H9 (cell line): ENCODE results near the gene H2BK1. TPM values are rescaled to one million over a fixed set of nuclear protein-coding genes. Genes with fewer than 3 reads are reported as not detected.

ENCODE experiments used
- DNase-seq: peaks from one replicate; pipeline ENCODE4 v3.0.0-alpha.2; 2017
- H2AFZ ChIP-seq: one replicate; pipeline ENCODE4 v1.6.1; 2013; ENCODE audit warnings: mild to moderate bottlenecking, low read length, control low read depth, moderate library complexity
- H2AK5ac ChIP-seq: 2 replicates; pipeline ENCODE4 v1.6.1; 2013; ENCODE audit warnings: low read length, control low read depth, mixed read lengths; ENCODE audit not compliant: insufficient read length
- H2BK120ac ChIP-seq: one replicate; pipeline ENCODE4 v1.6.1; 2013; ENCODE audit warnings: low read depth, mild to moderate bottlenecking, low read length, control low read depth, inconsistent platforms; ENCODE audit not compliant: poor library complexity, severe bottlenecking
- H2BK12ac ChIP-seq: 2 replicates; pipeline ENCODE4 v1.6.1; 2013; ENCODE audit warnings: low read length, control low read depth, mixed read lengths, low read depth; ENCODE audit not compliant: insufficient read length
- H2BK15ac ChIP-seq: 2 replicates; pipeline ENCODE4 v1.6.1; 2013; ENCODE audit warnings: low read depth, low read length, control low read depth
- H2BK20ac ChIP-seq: one replicate; pipeline ENCODE4 v1.6.1; 2013; ENCODE audit warnings: low read depth, mild to moderate bottlenecking, low read length, control low read depth, inconsistent platforms; ENCODE audit not compliant: poor library complexity, severe bottlenecking
- H2BK5ac ChIP-seq: 2 replicates; pipeline ENCODE4 v1.6.1; 2013; ENCODE audit warnings: low read length, control low read depth, mixed read lengths; ENCODE audit not compliant: insufficient read length
- H3K14ac ChIP-seq: 2 replicates; pipeline ENCODE4 v1.6.1; 2013; ENCODE audit warnings: low read length, control low read depth; ENCODE audit not compliant: insufficient read depth
- H3K18ac ChIP-seq: 2 replicates; pipeline ENCODE4 v1.6.1; 2013; ENCODE audit warnings: low read depth, mild to moderate bottlenecking, mixed read lengths, low read length, control low read depth; ENCODE audit not compliant: insufficient read length
- H3K23ac ChIP-seq: 2 replicates; pipeline ENCODE4 v1.6.1; 2013; ENCODE audit warnings: low read length, control low read depth, mixed read lengths, low read depth; ENCODE audit not compliant: insufficient read length
- H3K23me2 ChIP-seq: 2 replicates; pipeline ENCODE4 v1.6.1; 2013; ENCODE audit warnings: low read depth, mild to moderate bottlenecking, mixed read lengths, low read length, control low read depth; ENCODE audit not compliant: insufficient read length, poor library complexity, severe bottlenecking
- H3K27ac ChIP-seq: 2 replicates; pipeline ENCODE4 v1.5.1; 2013; ENCODE audit warnings: low read length, control low read depth, mixed read lengths, low read depth; ENCODE audit not compliant: insufficient read length
- H3K27me3 ChIP-seq: 2 replicates; pipeline ENCODE4 v1.6.1; 2013; ENCODE audit warnings: low read length, control low read depth, inconsistent platforms; ENCODE audit not compliant: insufficient read depth
- H3K4ac ChIP-seq: 2 replicates; pipeline ENCODE4 v1.6.1; 2013; ENCODE audit warnings: low read depth, mild to moderate bottlenecking, control low read depth, inconsistent platforms, low read length, moderate library complexity
- H3K4me1 ChIP-seq: 2 replicates; pipeline ENCODE4 v1.6.1; 2013; ENCODE audit warnings: low read length, control low read depth, inconsistent platforms; ENCODE audit not compliant: insufficient read depth
- H3K4me2 ChIP-seq: 2 replicates; pipeline ENCODE4 v1.6.1; 2013; ENCODE audit warnings: low read length, control low read depth, mixed read lengths; ENCODE audit not compliant: insufficient read length, insufficient read depth
- H3K56ac ChIP-seq: 2 replicates; pipeline ENCODE4 v1.6.1; 2013; ENCODE audit warnings: low read depth, mild to moderate bottlenecking, mixed read lengths, low read length, control low read depth; ENCODE audit not compliant: insufficient read length
- H3K79me1 ChIP-seq: 2 replicates; pipeline ENCODE4 v1.6.1; 2013; ENCODE audit warnings: low read depth, mild to moderate bottlenecking, moderate library complexity, low read length, control low read depth, inconsistent platforms; ENCODE audit not compliant: insufficient read depth, poor library complexity, severe bottlenecking
- H3K79me2 ChIP-seq: 2 replicates; pipeline ENCODE4 v1.6.1; 2013; ENCODE audit warnings: low read length, control low read depth, inconsistent platforms; ENCODE audit not compliant: insufficient read depth
- H3K9ac ChIP-seq: 2 replicates; pipeline ENCODE4 v1.6.1; 2013; ENCODE audit warnings: low read length, control low read depth, mixed read lengths; ENCODE audit not compliant: insufficient read length; ENCODE audit errors: extremely low read depth
- H3K9me3 ChIP-seq: one replicate; pipeline ENCODE4 v1.6.1; 2013; ENCODE audit warnings: low read depth, low read length, inconsistent platforms; ENCODE audit not compliant: control insufficient read depth
- H3T11ph ChIP-seq: one replicate; pipeline ENCODE4 v1.6.1; 2013; ENCODE audit warnings: mild to moderate bottlenecking, low read length, control low read depth, inconsistent platforms
- H4K20me1 ChIP-seq: one replicate; pipeline ENCODE4 v1.6.1; 2013; ENCODE audit not compliant: control insufficient read depth, insufficient read length, insufficient read depth
- H4K5ac ChIP-seq: 2 replicates; pipeline ENCODE4 v1.6.1; 2013; ENCODE audit warnings: low read depth, mild to moderate bottlenecking, mixed read lengths, low read length, control low read depth; ENCODE audit not compliant: insufficient read length
- H4K8ac ChIP-seq: replicated peaks from 2 replicates; pipeline ENCODE4 v1.6.1; 2013; ENCODE audit warnings: low read length, control low read depth, mixed read lengths, low read depth; ENCODE audit not compliant: insufficient read length
- H4K91ac ChIP-seq: 2 replicates; pipeline ENCODE4 v1.6.1; 2013; ENCODE audit warnings: low read depth, mild to moderate bottlenecking, moderate library complexity, mixed read lengths, low read length, control low read depth; ENCODE audit not compliant: insufficient read length
- H3K27ac Mint-ChIP-seq, 3 experiments: 2 replicates in 2 of 3; 3 replicates in 1 of 3; pipeline ENCODE4 v1.8.0; 2020 to 2021; ENCODE audit warnings: mixed read lengths in 3 of 3, mild to moderate bottlenecking in 1 of 3, moderate library complexity in 1 of 3
- H3K27me3 Mint-ChIP-seq: 2 replicates; pipeline ENCODE4 v1.8.0; 2021; ENCODE audit warnings: low read depth, mild to moderate bottlenecking, moderate library complexity, mixed read lengths
- H3K36me3 Mint-ChIP-seq, 3 experiments: 2 replicates in 2 of 3; 3 replicates in 1 of 3; pipeline ENCODE4 v1.8.0; 2020 to 2021; ENCODE audit warnings: low read depth in 3 of 3, mixed read lengths in 3 of 3; ENCODE audit not compliant: insufficient read depth in 1 of 3
- H3K4me1 Mint-ChIP-seq, 2 experiments: 2 replicates each; pipeline ENCODE4 v1.8.0; 2020; ENCODE audit warnings: mixed read lengths in 2 of 2
- H3K4me3 Mint-ChIP-seq, 2 experiments: 2 replicates in 1 of 2; 3 replicates in 1 of 2; pipeline ENCODE4 v1.8.0; 2020 to 2021; ENCODE audit warnings: mild to moderate bottlenecking in 2 of 2, mixed read lengths in 2 of 2, moderate library complexity in 1 of 2
- H3K9me3 Mint-ChIP-seq, 2 experiments: 2 replicates in 1 of 2; 3 replicates in 1 of 2; pipeline ENCODE4 v1.8.0; 2020; ENCODE audit warnings: mild to moderate bottlenecking in 2 of 2, mixed read lengths in 2 of 2, moderate library complexity in 1 of 2
- CTCF ChIP-seq: fragments of 200-600 bp; sonication (generic); conservative IDR thresholded peaks from 3 replicates; pipeline ENCODE4 v1.8.0; 2021; ENCODE audit warnings: antibody characterized with exemption, mild to moderate bottlenecking
- WGBS: extraction: QIAGEN DNeasy Blood & Tissue Kit; methylation state at CpG from one replicate; pipeline ENCODE4 v1.1.7; 2013; ENCODE audit warnings: missing lambda C conversion rate, low lambda C conversion rate, mixed read lengths; ENCODE audit not compliant: insufficient read length; ENCODE audit errors: extremely low coverage; 5-methylcytosine and 5-hydroxymethylcytosine counted together
- total RNA-seq: library from RNA; stranded (reverse); gene quantifications from 2 replicates; pipeline ENCODE4 v1.2.1, GENCODE V29; 2021

Gene H2BK1
- total RNA-seq, 1 experiment from 2014 or later: not detected

DNA sequence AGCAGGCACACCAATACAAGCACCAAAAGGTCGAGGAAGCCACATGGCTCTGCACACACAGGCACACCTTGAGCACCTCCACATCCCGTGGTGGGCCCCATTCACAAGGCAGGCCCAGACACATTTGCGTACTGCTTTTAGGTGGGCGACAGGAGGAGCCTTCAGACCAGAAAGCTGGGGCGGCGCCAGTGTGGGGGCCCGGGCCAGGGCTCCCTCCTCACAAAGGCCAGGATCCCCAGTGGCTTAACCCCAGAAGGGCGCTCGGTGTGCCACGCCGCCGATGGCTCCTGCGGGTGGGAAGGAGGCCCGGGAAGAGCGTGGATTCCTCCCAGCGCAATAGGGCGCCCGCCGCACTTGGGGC is 41.0 kb upstream of the H2BK1 start:
- H2BK5ac ChIP-seq: no peak overlapping the region
- no CpG with 5 or more reads among the region's 19 CpGs for WGBS
- no peak overlapping the region for H2AFZ ChIP-seq
- H3K23ac ChIP-seq: no peak overlapping the region
- Mint-ChIP-seq H3K36me3 (no peaks in the 10 kb centered on the region; a peak in 1 of 7 replicates), H3K4me1 (peaks cover 44 to 57% of the 10 kb centered on the region in 2 experiments), H3K27ac (no peak overlapping the region), H3K9me3 (no peaks in the 10 kb centered on the region; a peak in 1 of 5 replicates), H3K4me3 (peak overlapping the region; percentile 58 to 75), H3K27me3 (peaks cover 86% of the 10 kb centered on the region)
- H4K20me1 ChIP-seq: no peaks in the 10 kb centered on the region
- no peak overlapping the region for H2AK5ac ChIP-seq
- peak overlapping the region; percentile 71 for H3K4me2 ChIP-seq
- no peaks in the 10 kb centered on the region for H3K9me3 ChIP-seq
- no peak overlapping the region for H3K9ac ChIP-seq
- no peak overlapping the region for H2BK20ac ChIP-seq
- no peak overlapping the region for H3K4ac ChIP-seq
- no peak overlapping the region for H2BK120ac ChIP-seq
- no peak overlapping the region for H3K27ac ChIP-seq
- DNase-seq: no peak
- no peaks in the 10 kb centered on the region for H3K79me2 ChIP-seq
- no peak overlapping the region for H3T11ph ChIP-seq
- H3K23me2 ChIP-seq: peaks cover 22% of the 10 kb centered on the region
- no peak overlapping the region for H4K5ac ChIP-seq
- H3K4me1 ChIP-seq: peaks cover 7% of the 10 kb centered on the region; the same call in 1 of the 2 replicates
- H4K91ac ChIP-seq: no peak overlapping the region
- no peak overlapping the region for H3K56ac ChIP-seq
- H3K79me1 ChIP-seq: no peaks in the 10 kb centered on the region
- no peak for TF ChIP-seq CTCF
- H3K14ac ChIP-seq: peak overlapping the region; percentile 43; the same call in 1 of the 2 replicates
- H2BK15ac ChIP-seq: no peak overlapping the region
- no peak overlapping the region for H3K18ac ChIP-seq
- no peak overlapping the region for H4K8ac ChIP-seq
- peaks cover 19% of the 10 kb centered on the region; the same call in 1 of the 2 replicates for H3K27me3 ChIP-seq
- no peak overlapping the region for H2BK12ac ChIP-seq
